HG03469 (cell line): Measurements from ENCODE around the gene GRM8.
"Not testable (repeated sequence)": the region's sequence is repeated elsewhere in the genome, so short reads cannot be mapped to it uniquely, and the experiment has no call there.

ENCODE experiments used
- ATAC-seq: cut with Tn5 transposase; IDR thresholded peaks from one replicate; pipeline ENCODE4 v1.9.1; 2021; ENCODE audit warnings: mild to moderate bottlenecking, moderate library complexity, moderate number of reproducible peaks; ENCODE audit not compliant: unreplicated experiment

The GRM8 gene

GRCh38 chr7:126937171-126937570 lies 315.6 kb downstream of the GRM8 start:
- ATAC-seq, result no peak

- no peak for ATAC-seq
Measured at GRCh38 chr7:126931581-126931980, 321.2 kb downstream of the GRM8 start.

- ATAC-seq, result no peak
Measured at GRCh38 chr7:126930166-126930565, 322.6 kb downstream of the GRM8 start.

GRCh38 chr7:126924477-126924876 lies 328.3 kb downstream of the GRM8 start:
- ATAC-seq, result no peak

- not testable (repeated sequence) for ATAC-seq
Measured at GRCh38 chr7:126911627-126912026, 341.1 kb downstream of the GRM8 start.

- ATAC-seq, result not testable (repeated sequence)
Measured at GRCh38 chr7:126908564-126908963, 344.2 kb downstream of the GRM8 start.

- not testable (repeated sequence) for ATAC-seq
Measured at GRCh38 chr7:126907657-126908056, 345.1 kb downstream of the GRM8 start.

GRCh38 chr7:126905255-126905654 lies 347.5 kb downstream of the GRM8 start:
- not testable (repeated sequence) for ATAC-seq

- not testable (repeated sequence) for ATAC-seq
Measured at GRCh38 chr7:126901041-126901765, 351.5 kb downstream of the GRM8 start.

- not testable (repeated sequence) for ATAC-seq
Measured at GRCh38 chr7:126887980-126888379, 364.8 kb downstream of the GRM8 start.

- not testable (repeated sequence) for ATAC-seq
Measured at GRCh38 chr7:126887560-126887959, 365.2 kb downstream of the GRM8 start.

- ATAC-seq, result not testable (repeated sequence)
Measured at GRCh38 chr7:126882730-126883129, 370.0 kb downstream of the GRM8 start.

GRCh38 chr7:126881908-126882307 lies 370.8 kb downstream of the GRM8 start:
- not testable (repeated sequence) for ATAC-seq

- no peak for ATAC-seq
Measured at GRCh38 chr7:126881315-126881714, 371.4 kb downstream of the GRM8 start.

- ATAC-seq, result not testable (repeated sequence)
Measured at GRCh38 chr7:126876536-126876935, 376.2 kb downstream of the GRM8 start.

- ATAC-seq, result peak; percentile 76
Measured at GRCh38 chr7:126856691-126857291, 395.9 kb downstream of the GRM8 start.

GRCh38 chr7:126845331-126845730 lies 407.4 kb downstream of the GRM8 start:
- no peak for ATAC-seq

GRCh38 chr7:126843883-126844282 lies 408.9 kb downstream of the GRM8 start:
- ATAC-seq, result no peak

- no peak for ATAC-seq
Measured at GRCh38 chr7:126843336-126843735, 409.4 kb downstream of the GRM8 start.

- ATAC-seq, result no peak
Measured at GRCh38 chr7:126842451-126842850, 410.3 kb downstream of the GRM8 start.

GRCh38 chr7:126840869-126841268 lies 411.9 kb downstream of the GRM8 start:
- ATAC-seq, result no peak

GRCh38 chr7:126839624-126840023 lies 413.1 kb downstream of the GRM8 start:
- no peak for ATAC-seq
